HG02852 (cell line): Measurements from ENCODE around the gene WSCD2.
A peak's percentile ranks its signal among the peaks of the same experiment; 100 is the strongest.

ENCODE experiments used
- ATAC-seq: cut with Tn5 transposase; IDR thresholded peaks from one replicate; pipeline ENCODE4 v1.9.1; 2021; ENCODE audit warnings: mild to moderate bottlenecking, moderate library complexity; ENCODE audit not compliant: unreplicated experiment

Gene WSCD2

GRCh38 chr12:108106599-108106998 lies 22.5 kb upstream of the WSCD2 start:
- no peak for ATAC-seq

- ATAC-seq = no peak
Measured at GRCh38 chr12:108107293-108107692, 21.8 kb upstream of the WSCD2 start.

DNA sequence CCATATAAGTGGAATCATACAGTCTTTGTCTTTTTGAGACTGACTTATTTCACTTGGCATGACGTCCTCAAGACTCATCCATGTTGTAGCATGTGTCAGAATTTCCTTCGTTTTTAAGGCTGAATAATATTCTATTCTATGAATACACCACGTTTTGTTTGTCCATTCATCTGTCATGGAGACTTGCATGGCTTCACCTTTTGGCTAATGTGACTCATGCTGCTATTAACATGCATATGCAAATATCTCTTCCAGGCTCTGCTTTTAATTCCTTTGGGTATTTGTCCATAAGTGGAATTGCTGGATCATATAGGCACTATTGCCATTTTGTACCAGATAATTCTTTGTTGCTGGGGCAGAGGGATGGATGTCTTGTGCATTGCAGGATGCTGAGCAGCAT lies 19.6 kb upstream of the WSCD2 start:
- no peak for ATAC-seq

GRCh38 chr12:108109954-108110353 lies 19.1 kb upstream of the WSCD2 start:
- no peak for ATAC-seq

- ATAC-seq = no peak
Measured at GRCh38 chr12:108110844-108111243, 18.2 kb upstream of the WSCD2 start.

DNA sequence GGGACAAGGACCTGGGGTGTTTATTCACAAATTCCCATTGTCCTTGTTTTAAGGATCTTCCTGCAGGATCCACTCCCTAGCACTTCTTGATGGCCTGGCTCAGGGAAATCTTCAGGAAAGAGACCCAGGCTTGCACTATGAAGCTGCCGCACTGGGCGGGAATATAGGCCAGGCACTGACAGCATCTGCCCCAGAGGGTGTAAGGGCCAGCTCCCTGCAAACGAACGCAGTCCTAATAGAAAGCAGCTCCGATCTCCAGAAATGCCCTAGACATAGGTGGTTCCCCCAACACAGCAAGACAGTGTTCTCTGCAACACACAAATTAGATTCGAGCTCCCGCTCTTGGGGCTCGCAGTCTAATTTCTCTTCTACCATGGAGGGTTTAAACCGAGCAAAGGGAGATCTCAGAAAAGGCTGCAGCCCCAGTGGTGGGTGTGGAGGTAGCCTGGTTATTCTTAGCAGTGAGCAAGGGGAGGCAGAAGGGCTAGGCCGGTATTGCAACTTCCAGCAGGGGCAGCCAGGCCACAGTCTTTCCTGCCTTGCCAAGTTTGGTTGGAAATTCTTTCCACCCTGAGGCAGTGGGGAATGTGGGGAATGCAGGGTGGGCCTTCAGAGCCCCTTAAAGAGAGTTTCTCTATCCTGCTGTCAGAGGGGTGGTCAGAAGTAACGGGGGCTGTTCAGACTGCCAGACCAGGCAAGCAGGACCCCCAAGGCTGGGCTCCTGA lies 16.1 kb upstream of the WSCD2 start:
- no peak for ATAC-seq

GRCh38 chr12:108115123-108116121 lies 13.7 kb upstream of the WSCD2 start:
- ATAC-seq = no peak

DNA sequence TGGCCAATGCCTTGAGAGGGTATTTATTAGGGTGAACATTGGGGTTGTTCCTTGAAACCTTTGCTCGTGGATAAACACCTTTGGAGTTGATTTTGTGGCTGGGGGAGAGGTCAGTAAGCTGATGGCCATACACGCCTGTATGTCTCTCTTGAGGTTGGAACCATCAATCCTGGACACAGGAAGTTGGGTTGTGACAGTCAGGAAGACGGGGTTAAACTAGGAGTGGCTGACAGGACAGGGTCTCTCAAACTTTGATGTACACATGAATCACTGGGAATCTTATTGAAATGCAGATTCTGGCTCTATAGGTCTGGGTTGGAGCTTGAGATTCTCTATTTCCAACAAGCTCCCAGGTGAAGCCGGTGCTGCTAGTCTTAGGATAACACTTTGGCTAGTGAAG lies 12.8 kb upstream of the WSCD2 start:
- ATAC-seq = no peak

DNA sequence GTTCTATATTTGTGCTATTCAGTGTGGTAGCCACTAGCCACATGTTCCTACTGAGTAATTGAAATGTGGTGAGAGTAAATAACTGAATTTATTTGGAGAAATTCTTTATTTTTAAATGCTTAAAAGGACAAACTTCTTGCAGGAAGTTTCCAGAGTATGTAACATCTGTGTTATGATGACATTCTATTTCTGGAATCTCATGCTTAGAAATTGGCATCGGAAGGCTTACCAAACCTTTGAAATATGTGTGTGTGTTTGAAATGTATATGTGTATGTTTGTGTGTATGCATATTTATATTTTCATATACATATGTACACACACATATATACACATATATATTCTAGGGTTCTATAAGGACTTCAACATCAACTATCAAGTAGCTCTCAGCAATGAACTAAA lies 12.4 kb upstream of the WSCD2 start:
- no peak for ATAC-seq

DNA sequence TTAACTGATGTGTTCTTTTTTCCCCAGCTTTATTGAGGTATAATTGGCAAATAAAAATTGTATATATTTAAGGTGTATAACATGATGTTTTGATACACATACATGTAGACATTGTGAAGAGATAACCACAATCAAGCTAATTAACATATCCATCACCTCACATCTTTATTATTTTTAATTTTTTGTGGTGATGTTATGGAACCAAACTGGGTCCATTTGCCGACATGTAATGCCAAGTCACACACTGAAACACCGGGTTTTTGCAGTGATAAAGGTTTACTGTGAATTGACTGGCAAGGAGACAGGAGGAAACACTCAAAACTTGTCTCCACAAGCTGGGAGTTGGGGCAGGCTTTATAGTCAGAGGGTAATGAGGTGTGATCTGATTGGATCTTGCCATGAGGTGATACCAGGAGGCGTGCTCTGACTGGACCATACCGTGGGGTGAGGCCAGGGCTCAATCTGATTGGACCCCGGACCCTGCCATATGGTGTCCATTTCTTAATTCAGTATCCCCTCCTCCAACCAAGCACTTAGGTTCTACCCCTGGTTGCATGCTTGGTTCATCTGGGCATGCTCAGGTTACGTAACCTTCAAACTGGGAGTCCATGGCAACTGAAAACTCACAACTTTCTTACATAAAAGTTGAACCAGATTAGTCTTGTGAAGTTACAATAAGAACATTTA lies 11.8 kb upstream of the WSCD2 start:
- no peak for ATAC-seq

DNA sequence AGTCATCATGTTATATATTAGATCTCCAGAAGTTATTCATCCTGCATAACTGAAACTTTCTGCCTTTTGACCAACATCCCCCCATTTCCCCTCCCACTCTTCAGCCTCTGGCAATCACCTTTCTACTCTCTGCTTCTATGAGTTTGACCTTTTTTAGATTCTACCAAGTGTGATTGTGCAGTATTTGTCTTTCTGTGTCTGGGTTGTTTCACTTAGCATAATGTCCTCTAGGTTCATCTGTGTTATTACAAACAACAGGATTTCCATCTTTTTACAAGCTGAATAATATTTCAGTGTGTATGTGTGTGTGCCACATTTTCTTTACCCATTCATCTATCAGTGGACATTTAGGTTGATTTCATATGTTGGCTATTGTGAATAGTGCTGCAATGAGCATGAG lies 11.2 kb upstream of the WSCD2 start:
- no peak for ATAC-seq

DNA sequence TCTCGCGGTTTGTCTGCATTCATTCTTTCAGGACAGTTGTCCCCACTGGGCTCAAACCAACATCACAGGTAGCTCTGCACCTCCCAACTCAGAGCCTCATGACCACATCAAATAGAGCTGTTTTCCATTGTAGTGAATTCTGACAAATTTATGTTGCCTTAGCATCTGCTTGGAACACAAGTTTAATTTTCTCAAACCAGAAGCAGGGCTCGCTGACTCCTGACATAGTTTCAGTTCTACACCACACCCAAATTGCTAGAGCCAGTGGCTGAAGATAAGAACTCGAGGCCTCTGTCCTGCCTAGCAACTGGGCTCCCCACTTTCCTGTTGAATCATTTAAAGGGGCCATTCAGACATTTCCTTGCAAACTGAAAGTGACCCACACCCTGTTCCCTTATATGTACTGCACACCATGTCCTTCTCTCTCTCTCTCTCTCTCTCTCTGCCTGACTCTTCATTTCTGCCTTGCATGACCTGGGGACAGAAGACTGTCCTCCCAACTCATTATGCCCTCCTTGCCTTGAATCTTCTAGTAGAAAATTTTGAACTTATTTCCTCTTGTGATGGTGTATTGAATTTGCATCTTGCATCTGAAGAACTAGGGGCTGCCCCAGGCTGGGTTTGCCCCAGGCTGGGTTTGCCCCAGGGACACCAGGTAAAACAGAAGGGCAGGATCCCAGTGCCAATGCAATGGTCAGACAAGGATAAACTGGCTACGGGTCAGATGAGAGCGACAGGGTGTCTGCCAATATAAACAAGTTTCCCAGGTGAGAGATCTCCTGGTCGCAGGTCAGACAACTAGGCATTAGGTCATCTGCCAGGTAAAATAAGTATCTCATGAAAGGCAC lies 9.7 kb upstream of the WSCD2 start:
- peak; percentile 62 for ATAC-seq

DNA sequence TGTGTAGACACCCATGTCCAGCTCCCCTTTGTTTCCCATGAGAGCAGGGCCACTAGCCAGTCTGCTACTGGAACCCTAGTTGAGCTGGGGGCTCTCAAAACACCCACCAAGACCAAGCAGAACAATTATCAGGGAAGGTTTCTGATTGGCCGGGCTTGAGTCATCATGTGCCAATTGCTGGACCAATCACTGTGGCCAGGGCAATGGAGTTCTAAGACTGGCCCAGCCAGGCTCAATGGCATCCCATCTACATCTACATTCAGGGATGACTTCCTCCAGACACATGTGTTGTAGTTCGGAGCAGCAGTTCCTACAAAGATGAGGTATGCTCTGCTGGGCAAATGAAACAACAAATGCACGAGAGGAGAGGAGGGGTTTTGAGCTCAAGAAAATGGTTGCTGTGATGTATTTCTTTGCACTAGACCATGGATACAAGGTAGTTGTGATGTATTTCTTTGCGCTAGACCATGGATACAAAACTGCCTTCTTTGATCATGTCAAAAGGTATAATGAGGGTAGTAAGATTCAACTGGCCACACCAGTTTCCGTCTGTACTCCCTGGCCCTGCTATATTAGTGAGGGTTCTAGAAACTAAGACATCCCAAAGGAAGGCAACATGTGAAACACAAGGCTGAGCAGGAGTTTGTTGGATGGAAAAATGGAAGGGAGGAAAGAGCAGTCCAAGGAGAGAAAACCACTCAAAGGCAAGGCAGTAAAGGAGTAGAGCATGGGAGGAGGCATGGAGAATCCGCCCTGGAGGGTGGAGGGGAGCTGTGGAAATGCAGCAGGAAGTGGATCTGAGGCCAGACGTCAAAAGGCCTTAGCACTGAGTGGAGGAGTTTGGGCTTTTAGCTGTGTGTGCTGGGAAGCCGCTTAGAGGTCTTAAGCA lies 8.9 kb upstream of the WSCD2 start:
- ATAC-seq = no peak

- ATAC-seq = no peak
Measured at GRCh38 chr12:108120863-108121165, 8.3 kb upstream of the WSCD2 start.

- no peak for ATAC-seq
Measured at GRCh38 chr12:108121320-108121719, 7.8 kb upstream of the WSCD2 start.

DNA sequence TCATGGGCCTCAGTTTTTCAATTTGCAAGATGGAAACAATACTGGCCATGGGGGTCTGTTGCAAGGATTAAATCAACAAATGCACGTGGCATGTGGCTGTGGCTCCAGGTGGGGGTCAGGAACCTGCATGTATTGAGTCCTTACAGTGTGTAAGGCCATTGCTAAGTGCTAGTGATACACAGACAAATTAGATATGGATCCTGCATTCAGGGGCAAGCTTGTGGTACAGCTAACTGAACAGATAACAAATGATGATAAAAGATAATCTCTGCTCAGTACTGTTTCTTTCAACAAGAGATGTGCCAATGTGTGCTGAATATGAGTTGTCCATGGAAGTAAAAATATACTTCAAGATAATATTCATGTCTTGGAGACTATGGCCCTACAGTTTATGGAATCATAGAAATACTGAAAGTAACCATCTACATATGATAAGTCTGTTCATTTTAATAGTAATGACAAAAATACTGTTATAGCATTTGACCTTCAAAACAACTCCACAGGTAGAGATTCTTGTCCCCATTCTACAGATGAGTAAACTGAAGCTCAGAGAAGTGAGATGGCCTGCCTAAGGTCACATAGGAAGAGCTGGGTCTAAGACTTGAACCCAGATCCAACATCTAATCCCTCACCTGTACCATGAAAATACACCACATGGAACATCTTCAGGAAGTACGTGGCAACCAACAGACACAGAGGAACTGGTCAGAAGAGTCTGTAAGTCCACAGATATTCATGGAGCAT lies 7.2 kb upstream of the WSCD2 start:
- no peak for ATAC-seq

GRCh38 chr12:108122644-108123043 lies 6.4 kb upstream of the WSCD2 start:
- no peak for ATAC-seq

DNA sequence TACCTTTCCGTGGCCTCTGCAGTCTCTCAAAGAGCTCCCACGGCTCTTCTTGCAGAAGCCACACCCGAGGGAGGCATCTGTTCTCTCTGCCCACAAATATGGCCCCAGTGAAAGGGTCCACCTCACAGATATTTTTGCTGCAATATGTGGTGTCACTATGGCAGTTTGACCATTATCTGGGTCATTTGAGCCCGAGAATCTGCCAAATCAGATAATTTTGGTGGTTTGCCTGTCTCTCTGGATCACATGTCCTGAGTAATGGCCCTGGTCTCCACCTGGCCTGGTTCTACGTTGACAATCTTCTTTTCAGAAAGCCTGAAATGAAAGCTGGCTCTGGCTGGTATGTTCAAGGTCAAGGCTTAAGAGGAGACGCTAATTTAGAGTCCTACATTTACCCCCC lies 5.7 kb upstream of the WSCD2 start:
- ATAC-seq = no peak

- ATAC-seq = no peak
Measured at GRCh38 chr12:108125073-108125472, 4.0 kb upstream of the WSCD2 start.
